Endothelial cell of umbilical vein (primary cell): ENCODE results near the gene ARMC3. TPM values are rescaled to one million over a fixed set of nuclear protein-coding genes. Genes with fewer than 3 reads are reported as not detected.

ENCODE experiments used
- BruUV-seq: library from RNA; stranded (reverse); fragments of 400-500 nt; replicated peaks from 2 replicates; lab custom pipeline; 2021; lab: Mats Ljungman, UMichigan
- CTCF ChIA-PET: fragments of 300-600, 350-600 bp; sonication (Branson Sonifier 250); formaldehyde crosslinking; loops from one replicate; lab custom pipeline; 2021; ENCODE audit warnings: antibody characterized with exemption, inconsistent platforms; lab: Charles Lee
- POLR2A ChIA-PET: fragments of 300-600, 350-600 bp; sonication (Branson Sonifier 250); formaldehyde crosslinking; loops from one replicate; lab custom pipeline; 2021; ENCODE audit warnings: antibody characterized with exemption, inconsistent platforms; lab: Charles Lee
- DNase-seq: peaks from one replicate; pipeline ENCODE4 v3.0.0-alpha.2; 2011; ENCODE audit warnings: low read depth, low spot score
- FAIRE-seq: peaks from 2 replicates; lab custom pipeline; 2011; peaks lifted over from hg19 to GRCh38; lab: Jason Lieb, UNC
- H2AFZ ChIP-seq: 2 replicates; pipeline ENCODE4 v1.6.0; 2012; ENCODE audit warnings: low read depth, low read length, control low read depth, inconsistent platforms
- H3K27ac ChIP-seq: 2 replicates; pipeline ENCODE4 v1.5.1; 2011; ENCODE audit warnings: low read depth, mild to moderate bottlenecking, control low read depth, low read length, moderate library complexity; ENCODE audit not compliant: insufficient read depth
- H3K27me3 ChIP-seq, 2 experiments: 2 replicates each; pipeline versions ENCODE4 v1.6.0 to v1.6.1; 2011; ENCODE audit warnings: low read length in 2 of 2, mixed read lengths in 1 of 2; ENCODE audit not compliant: control insufficient read depth in 2 of 2, insufficient read depth in 2 of 2
- H3K36me3 ChIP-seq, 2 experiments: 2 replicates in 1 of 2; 3 replicates in 1 of 2; pipeline ENCODE4 v1.5.1; 2011; ENCODE audit warnings: low read length in 2 of 2, mild to moderate bottlenecking in 1 of 2, moderate library complexity in 1 of 2; ENCODE audit not compliant: control insufficient read depth in 2 of 2, insufficient read depth in 2 of 2; ENCODE audit errors: extremely low read depth in 1 of 2
- H3K4me1 ChIP-seq: 3 replicates; pipeline ENCODE4 v1.5.1; 2011; ENCODE audit warnings: mild to moderate bottlenecking, low read length; ENCODE audit not compliant: control insufficient read depth, insufficient read depth; ENCODE audit errors: extremely low read depth
- H3K4me2 ChIP-seq: 2 replicates; pipeline ENCODE4 v1.6.1; 2011; ENCODE audit warnings: low read length, control low read depth, mixed read lengths; ENCODE audit not compliant: insufficient read depth
- H3K4me3 ChIP-seq, 3 experiments: fragments of 200-600 bp in 1 of 3; sonication (generic), shearing (Covaris generic) in 1 of 3; replicated peaks in 1 of 3; 2 replicates each; pipeline ENCODE4 v1.5.1; 2011 to 2016; ENCODE audit warnings: control low read depth in 3 of 3, low read length in 3 of 3, mild to moderate bottlenecking in 2 of 3, inconsistent platforms in 1 of 3, low read depth in 1 of 3, moderate library complexity in 1 of 3; ENCODE audit not compliant: insufficient read depth in 1 of 3
- H3K79me2 ChIP-seq: 2 replicates; pipeline ENCODE4 v1.6.0; 2012; ENCODE audit warnings: low read length, inconsistent platforms; ENCODE audit not compliant: control insufficient read depth, insufficient read depth
- H3K9ac ChIP-seq: replicated peaks from 2 replicates; pipeline ENCODE3; 2011; ENCODE audit warnings: low read length, control low read depth; ENCODE audit not compliant: insufficient read depth; ENCODE audit errors: extremely low read depth
- H3K9me1 ChIP-seq: replicated peaks from 3 replicates; pipeline ENCODE4 v1.6.0; 2011; ENCODE audit warnings: mild to moderate bottlenecking, low read length; ENCODE audit not compliant: control insufficient read depth, insufficient read depth; ENCODE audit errors: extremely low read depth
- H3K9me3 ChIP-seq: replicated peaks from 2 replicates; pipeline ENCODE4 v1.5.1; 2012; ENCODE audit warnings: low read length, inconsistent platforms; ENCODE audit not compliant: control insufficient read depth, insufficient read depth
- H4K20me1 ChIP-seq: replicated peaks from 2 replicates; pipeline ENCODE3; 2011; ENCODE audit warnings: mild to moderate bottlenecking, low read length; ENCODE audit not compliant: control insufficient read depth, insufficient read depth; ENCODE audit errors: extremely low read depth
- CTCF ChIP-seq, 2 donors: IDR thresholded peaks; 1 replicate in 1 of 2; 2 replicates in 1 of 2; pipeline ENCODE4 v1.5.1; 2011; ENCODE audit warnings: low read length in 2 of 2, mild to moderate bottlenecking in 2 of 2, moderate library complexity in 2 of 2, control low read depth in 1 of 2, inconsistent platforms in 1 of 2, low read depth in 1 of 2; ENCODE audit not compliant: insufficient read depth in 1 of 2; ENCODE audit errors: extremely low read depth in 1 of 2
- EZH2 ChIP-seq: IDR thresholded peaks from 2 replicates; pipeline ENCODE4 v1.6.1; 2012; ENCODE audit warnings: borderline replicate concordance, low read depth, mild to moderate bottlenecking, moderate library complexity, low read length, inconsistent platforms; ENCODE audit not compliant: severe bottlenecking
- FOS ChIP-seq: IDR thresholded peaks from 2 replicates; pipeline ENCODE4 v1.6.1; 2011; ENCODE audit warnings: mild to moderate bottlenecking, low read length, moderate library complexity, borderline replicate concordance; ENCODE audit not compliant: insufficient read depth
- GATA2 ChIP-seq: IDR thresholded peaks from 2 replicates; pipeline ENCODE4 v1.7.0; 2011; ENCODE audit warnings: low read depth, mild to moderate bottlenecking, moderate library complexity, mixed read lengths, low read length; ENCODE audit not compliant: insufficient read length, insufficient read depth
- JUN ChIP-seq: IDR thresholded peaks from 2 replicates; pipeline ENCODE4 v1.6.1; 2011; ENCODE audit warnings: borderline replicate concordance, low read depth; ENCODE audit not compliant: insufficient read length, insufficient read depth
- MAX ChIP-seq: IDR thresholded peaks from 2 replicates; pipeline ENCODE4 v1.6.1; 2011; ENCODE audit not compliant: insufficient read depth, insufficient read length
- MYC ChIP-seq: IDR thresholded peaks from one replicate; pipeline ENCODE4 v1.6.1; 2011; ENCODE audit warnings: mild to moderate bottlenecking, low read depth, low read length
- POLR2A ChIP-seq: IDR thresholded peaks from 2 replicates; pipeline ENCODE4 v1.6.1; 2012; ENCODE audit warnings: low read depth, mild to moderate bottlenecking, control low read depth, low read length
- POLR2AphosphoS5 ChIP-seq: IDR thresholded peaks from 2 replicates; pipeline ENCODE4 v1.6.1; 2012; ENCODE audit warnings: low read depth, mild to moderate bottlenecking, control low read depth, low read length, moderate library complexity; ENCODE audit not compliant: insufficient read depth
- dilution Hi-C: fragments of 300-500 bp; cut with MboI; formaldehyde crosslinking; loops from one replicate; pipeline ENCODE4 v1.15.0; 2019; ENCODE audit warnings: low sequenced_read_pairs; ENCODE audit not compliant: extremely low pct_ligation_motif_present
- intact Hi-C: fragments of 100-400 bp; cut with micrococcal nuclease; formaldehyde crosslinking; loops from one replicate; pipeline ENCODE4 v1.10.0; 2022
- polyA plus RNA-seq, 4 experiments: library from polyadenylated mRNA; depleted of rRNA in 3 of 4; stranded (reverse) in 3 of 4; unstranded in 1 of 4; fragments of >200 nt; gene quantifications; 2 replicates each; pipeline versions ENCODE4 v1.2.1 to v1.2.3, GENCODE V29; 2011 to 2012; ENCODE audit warnings: missing spikeins in 1 of 4
- total RNA-seq: library from RNA; stranded (reverse); gene quantifications from 2 replicates; pipeline ENCODE4 v1.2.3, GENCODE V29; 2021

Gene ARMC3
- total and polyA plus RNA-seq, 2 donors (not counting 3 experiments of a cell fraction or from before 2014, with no cell fraction given) = not detected

GRCh38 chr10:23058366-23058765 lies 130.5 kb downstream of the ARMC3 start:
- Histone ChIP-seq H3K4me3 (no peak overlapping the region), H4K20me1 (no peaks in the 10 kb centered on the region), H3K27me3 (peaks cover 5 to 7% of the 10 kb centered on the region in 2 experiments), H3K79me2 (no peaks in the 10 kb centered on the region), H3K4me2 (no peak overlapping the region), H3K9me1 (no peaks in the 10 kb centered on the region), H3K9ac (no peak overlapping the region), H3K4me1 (no peaks in the 10 kb centered on the region), H2AFZ (no peak overlapping the region), H3K9me3 (no peaks in the 10 kb centered on the region), H3K27ac (no peak overlapping the region), H3K36me3 (no peaks in the 10 kb centered on the region)
- FAIRE-seq = no peak
- no peak for DNase-seq
- CTCF ChIA-PET = no interaction called here
- dilution Hi-C loops = no loop called here
- BruUV-seq = no TSS peak
- intact Hi-C loops = no loop called here
- TF ChIP-seq EZH2 (no peak), POLR2AphosphoS5 (no peak), POLR2A (no peak), CTCF (IDR thresholded peaks at IDR 0.05; ENCODE audit: extremely low read depth in 1 of 2, insufficient read depth in 1 of 2, low read depth in 1 of 2, low read length in 2 of 2) (no peak), MYC (no peak), FOS (no peak), GATA2 (no peak), JUN (no peak), MAX (no peak)
- POLR2A ChIA-PET = no interaction called here
